ENCODE data around the gene EPAS1. TPM values are rescaled to one million over a fixed set of nuclear protein-coding genes. Genes with fewer than 3 reads are reported as not detected.
A peak's percentile ranks its signal among the peaks of the same experiment; 100 is the strongest.

EPAS1 gene
- total and polyA plus RNA-seq, 11 donors: 93.6 to 790 (median 210) TPM

DNA sequence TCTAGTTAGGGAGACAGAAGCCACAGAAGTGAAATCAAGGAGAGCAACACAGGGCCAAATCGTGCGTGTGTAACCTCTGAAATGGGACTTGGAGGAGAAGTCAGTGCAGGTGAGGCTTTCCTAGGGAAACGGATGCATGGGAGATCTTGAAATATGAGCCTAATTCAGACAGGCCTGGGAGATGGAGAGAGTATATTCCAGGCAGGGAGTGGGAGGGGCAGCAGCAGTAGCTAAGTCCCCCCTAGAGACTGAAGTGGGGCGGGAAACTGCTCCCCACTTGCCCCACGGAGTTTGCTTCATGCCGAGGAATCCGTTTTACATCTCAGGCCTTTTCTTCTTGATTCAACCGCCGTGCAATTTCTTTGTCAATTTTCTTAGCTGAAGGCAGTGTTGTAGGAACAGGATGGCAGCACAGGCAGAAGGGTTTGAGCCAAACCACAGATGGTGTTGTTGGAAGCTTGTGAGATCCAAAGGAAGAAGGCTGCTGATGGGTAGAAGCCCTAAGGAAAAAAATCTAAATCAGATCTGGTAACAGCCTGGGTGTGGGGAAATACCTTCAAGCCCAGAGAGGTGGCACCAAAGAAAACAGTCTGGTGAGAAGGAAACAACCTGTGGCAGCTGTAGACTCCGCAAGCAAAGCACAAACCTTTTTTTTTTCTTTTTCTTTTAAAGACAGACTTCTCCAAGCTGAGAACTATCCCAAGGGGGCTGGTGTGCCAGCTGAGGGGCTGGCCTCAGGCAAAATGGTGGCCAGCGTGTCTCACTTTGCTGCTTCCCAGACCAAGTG is 40.2 kb downstream of the EPAS1 start:
- DNase-seq (no peak), ATAC-seq (no peak)
- TF ChIP-seq, protein P1, sequence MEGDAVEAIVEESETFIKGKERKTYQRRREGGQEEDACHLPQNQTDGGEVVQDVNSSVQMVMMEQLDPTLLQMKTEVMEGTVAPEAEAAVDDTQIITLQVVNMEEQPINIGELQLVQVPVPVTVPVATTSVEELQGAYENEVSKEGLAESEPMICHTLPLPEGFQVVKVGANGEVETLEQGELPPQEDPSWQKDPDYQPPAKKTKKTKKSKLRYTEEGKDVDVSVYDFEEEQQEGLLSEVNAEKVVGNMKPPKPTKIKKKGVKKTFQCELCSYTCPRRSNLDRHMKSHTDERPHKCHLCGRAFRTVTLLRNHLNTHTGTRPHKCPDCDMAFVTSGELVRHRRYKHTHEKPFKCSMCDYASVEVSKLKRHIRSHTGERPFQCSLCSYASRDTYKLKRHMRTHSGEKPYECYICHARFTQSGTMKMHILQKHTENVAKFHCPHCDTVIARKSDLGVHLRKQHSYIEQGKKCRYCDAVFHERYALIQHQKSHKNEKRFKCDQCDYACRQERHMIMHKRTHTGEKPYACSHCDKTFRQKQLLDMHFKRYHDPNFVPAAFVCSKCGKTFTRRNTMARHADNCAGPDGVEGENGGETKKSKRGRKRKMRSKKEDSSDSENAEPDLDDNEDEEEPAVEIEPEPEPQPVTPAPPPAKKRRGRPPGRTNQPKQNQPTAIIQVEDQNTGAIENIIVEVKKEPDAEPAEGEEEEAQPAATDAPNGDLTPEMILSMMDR (IDR thresholded peaks at IDR 0.05): no peak
- TF ChIP-seq POLR2A (IDR thresholded peaks at IDR 0.05): no peak
- Histone ChIP-seq H3K36me3 (no peaks in the 10 kb centered on the region), H3K27ac (peak overlapping the region in 11 of 12 donors; percentile 57 to 92 (median 81)), H3K4me1 (peaks cover 43 to 100% (median 97%) of the 10 kb centered on the region in 12 donors), H3K4me3 (peak overlapping the region in 1 of 12 donors; percentile 14), H3K27me3 (no peaks in the 10 kb centered on the region), H3K9me3 (no peaks in the 10 kb centered on the region)
- WGBS, 4 donors: 43 to 63% (median 47%) methylated on average over 11 of the region's 11 CpGs
- intact Hi-C loops (cut with DNase I): loop anchor here in 3 of 10 donors (5.0 kb wide), 2 partner anchors 35 to 40 kb away; partner anchors contain the start of gene EPAS1 (in 1 of the 3)

DNA sequence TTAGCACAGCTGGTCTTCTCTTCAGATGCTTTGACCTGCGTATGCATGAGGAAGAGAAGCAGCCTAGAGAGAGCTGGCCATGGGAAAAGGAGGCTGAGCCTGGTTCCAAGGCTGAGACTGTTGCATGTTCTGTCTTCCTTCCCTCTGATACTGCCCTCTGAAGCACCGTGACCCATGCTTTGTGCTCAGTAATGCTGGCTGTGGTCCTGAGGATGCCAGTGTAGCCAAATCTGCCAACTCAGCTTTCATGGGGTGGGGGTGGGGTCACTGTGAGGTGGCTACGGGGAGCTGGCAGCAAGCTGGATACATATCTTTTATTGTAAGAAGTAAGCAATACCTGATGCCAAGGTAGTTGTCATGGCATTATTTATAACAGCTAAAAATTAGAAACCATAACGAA is 41.5 kb downstream of the EPAS1 start:
- H3K27ac ChIP-seq: peak overlapping the region in 10 of 12 donors; percentile 6 to 92 (median 78)
- TF ChIP-seq POLR2A (IDR thresholded peaks at IDR 0.05): no peak
- TF ChIP-seq, protein P1 (IDR thresholded peaks at IDR 0.05): no peak
- H3K36me3 ChIP-seq: no peaks in the 10 kb centered on the region
- 13 to 22% (median 18%) methylated on average over 4 of the region's 4 CpGs for WGBS, 4 donors
- ATAC-seq (peak in 2 of 4 donors; percentile 8 to 18), DNase-seq (peak in 1 of 5 donors; percentile 51)
- no peak overlapping the region for H3K4me3 ChIP-seq
- peaks cover 46 to 100% (median 97%) of the 10 kb centered on the region in 12 donors for H3K4me1 ChIP-seq
- no peaks in the 10 kb centered on the region for H3K27me3 ChIP-seq
- intact Hi-C loops (cut with DNase I): loop anchor here in 3 of 10 donors (5.0 kb wide), 2 partner anchors 36 to 41 kb away; partner anchors contain the start of gene EPAS1 (in 1 of the 3)
- H3K9me3 ChIP-seq: no peaks in the 10 kb centered on the region

DNA sequence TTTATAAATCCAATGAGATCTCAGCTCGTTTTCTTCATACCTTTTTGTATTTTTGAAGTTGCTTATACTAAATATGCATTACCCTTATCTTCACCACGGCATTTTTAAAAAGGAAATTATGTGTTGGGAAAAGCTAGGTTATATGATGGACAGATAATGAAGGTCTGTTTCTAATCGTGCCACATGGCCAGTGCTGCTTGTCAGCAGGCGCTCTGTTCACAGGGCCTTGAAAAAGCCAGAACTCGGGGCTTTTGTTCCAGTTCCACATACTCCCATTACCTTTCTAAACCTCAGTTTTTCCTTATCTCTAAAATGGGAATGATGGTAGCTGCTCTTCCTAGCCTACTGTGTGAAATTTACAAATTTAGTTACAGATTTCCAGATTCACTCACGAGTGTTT is 42.0 kb downstream of the EPAS1 start:
- no peak for ATAC-seq
- Histone ChIP-seq H3K4me3 (no peak overlapping the region), H3K36me3 (no peaks in the 10 kb centered on the region), H3K9me3 (no peaks in the 10 kb centered on the region), H3K27me3 (no peaks in the 10 kb centered on the region), H3K4me1 (peaks cover 47 to 100% (median 97%) of the 10 kb centered on the region in 12 donors), H3K27ac (peak overlapping the region in 11 of 12 donors; percentile 6 to 92 (median 72))
- TF ChIP-seq POLR2A (IDR thresholded peaks at IDR 0.05): no peak
- TF ChIP-seq, protein P1 (IDR thresholded peaks at IDR 0.05): no peak
- intact Hi-C loops (cut with DNase I): loop anchor here in 3 of 10 donors (5.0 kb wide), 2 partner anchors 37 to 42 kb away; partner anchors contain the start of gene EPAS1 (in 1 of the 3)
- 34 to 44% (median 37%) methylated on average over 6 of the region's 6 CpGs for WGBS, 4 donors
- DNase-seq: no peak

All from heart left ventricle (tissue), 16 donors.